Uterus (tissue), 2 donors: Measurements from ENCODE around the gene EPB41L2.

Source experiments
- CTCF ChIP-seq, 4 experiments: fragments of 200-600 bp in 2 of 4; fragments of 450-650 bp in 2 of 4; sonication (generic) in 2 of 4; IDR thresholded peaks; one replicate each; pipeline ENCODE4 v1.5.1; 2016 to 2019; ENCODE audit warnings: antibody characterized with exemption in 4 of 4, mild to moderate bottlenecking in 2 of 4, moderate library complexity in 1 of 4
- POLR2A ChIP-seq, 2 donors: fragments of 450-650 bp; IDR thresholded peaks; one replicate each; pipeline ENCODE4 v1.6.1; 2016; ENCODE audit warnings: antibody characterized with exemption in 2 of 2, mild to moderate bottlenecking in 1 of 2, moderate library complexity in 1 of 2

- no peak for TF ChIP-seq POLR2A (IDR thresholded peaks at IDR 0.05)
- no peak for TF ChIP-seq CTCF (IDR thresholded peaks at IDR 0.05)
Measured at GRCh38 chr6:130969166-130969565, 93.9 kb downstream of the EPB41L2 start.
